ENCODE data around the gene ORMDL3.

GRCh38 chr17:39969375-39969774 lies 42.0 kb upstream of the ORMDL3 start:
- TF ChIP-seq ZFX (IDR thresholded peaks at IDR 0.05) (no peak), CTCF (conservative IDR thresholded peaks at IDR 0.05) (no peak)

All from C4-2B (cell line).